Endothelial cell of umbilical vein (primary cell): ENCODE measurements around the gene ARID2. TPM values are rescaled to one million over a fixed set of nuclear protein-coding genes. Genes with fewer than 3 reads are reported as not detected.

Source experiments
- BruUV-seq: library from RNA; stranded (reverse); fragments of 400-500 nt; replicated peaks from 2 replicates; lab custom pipeline; 2021; lab: Mats Ljungman, UMichigan
- CTCF ChIA-PET: fragments of 300-600, 350-600 bp; sonication (Branson Sonifier 250); formaldehyde crosslinking; loops from one replicate; lab custom pipeline; 2021; ENCODE audit warnings: antibody characterized with exemption, inconsistent platforms; lab: Charles Lee
- POLR2A ChIA-PET: fragments of 300-600, 350-600 bp; sonication (Branson Sonifier 250); formaldehyde crosslinking; loops from one replicate; lab custom pipeline; 2021; ENCODE audit warnings: antibody characterized with exemption, inconsistent platforms; lab: Charles Lee
- DNase-seq: peaks from one replicate; pipeline ENCODE4 v3.0.0-alpha.2; 2011; ENCODE audit warnings: low read depth, low spot score
- FAIRE-seq: peaks from 2 replicates; lab custom pipeline; 2011; peaks lifted over from hg19 to GRCh38; lab: Jason Lieb, UNC
- H2AFZ ChIP-seq: 2 replicates; pipeline ENCODE4 v1.6.0; 2012; ENCODE audit warnings: low read depth, low read length, control low read depth, inconsistent platforms
- H3K27ac ChIP-seq: 2 replicates; pipeline ENCODE4 v1.5.1; 2011; ENCODE audit warnings: low read depth, mild to moderate bottlenecking, control low read depth, low read length, moderate library complexity; ENCODE audit not compliant: insufficient read depth
- H3K27me3 ChIP-seq, 2 experiments: 2 replicates each; pipeline versions ENCODE4 v1.6.0 to v1.6.1; 2011; ENCODE audit warnings: low read length in 2 of 2, mixed read lengths in 1 of 2; ENCODE audit not compliant: control insufficient read depth in 2 of 2, insufficient read depth in 2 of 2
- H3K36me3 ChIP-seq, 2 experiments: 2 replicates in 1 of 2; 3 replicates in 1 of 2; pipeline ENCODE4 v1.5.1; 2011; ENCODE audit warnings: low read length in 2 of 2, mild to moderate bottlenecking in 1 of 2, moderate library complexity in 1 of 2; ENCODE audit not compliant: control insufficient read depth in 2 of 2, insufficient read depth in 2 of 2; ENCODE audit errors: extremely low read depth in 1 of 2
- H3K4me1 ChIP-seq: 3 replicates; pipeline ENCODE4 v1.5.1; 2011; ENCODE audit warnings: mild to moderate bottlenecking, low read length; ENCODE audit not compliant: control insufficient read depth, insufficient read depth; ENCODE audit errors: extremely low read depth
- H3K4me2 ChIP-seq: 2 replicates; pipeline ENCODE4 v1.6.1; 2011; ENCODE audit warnings: low read length, control low read depth, mixed read lengths; ENCODE audit not compliant: insufficient read depth
- H3K4me3 ChIP-seq, 3 experiments: fragments of 200-600 bp in 1 of 3; sonication (generic), shearing (Covaris generic) in 1 of 3; replicated peaks in 1 of 3; 2 replicates each; pipeline ENCODE4 v1.5.1; 2011 to 2016; ENCODE audit warnings: control low read depth in 3 of 3, low read length in 3 of 3, mild to moderate bottlenecking in 2 of 3, inconsistent platforms in 1 of 3, low read depth in 1 of 3, moderate library complexity in 1 of 3; ENCODE audit not compliant: insufficient read depth in 1 of 3
- H3K79me2 ChIP-seq: 2 replicates; pipeline ENCODE4 v1.6.0; 2012; ENCODE audit warnings: low read length, inconsistent platforms; ENCODE audit not compliant: control insufficient read depth, insufficient read depth
- H3K9ac ChIP-seq: replicated peaks from 2 replicates; pipeline ENCODE3; 2011; ENCODE audit warnings: low read length, control low read depth; ENCODE audit not compliant: insufficient read depth; ENCODE audit errors: extremely low read depth
- H3K9me1 ChIP-seq: replicated peaks from 3 replicates; pipeline ENCODE4 v1.6.0; 2011; ENCODE audit warnings: mild to moderate bottlenecking, low read length; ENCODE audit not compliant: control insufficient read depth, insufficient read depth; ENCODE audit errors: extremely low read depth
- H3K9me3 ChIP-seq: replicated peaks from 2 replicates; pipeline ENCODE4 v1.5.1; 2012; ENCODE audit warnings: low read length, inconsistent platforms; ENCODE audit not compliant: control insufficient read depth, insufficient read depth
- H4K20me1 ChIP-seq: replicated peaks from 2 replicates; pipeline ENCODE3; 2011; ENCODE audit warnings: mild to moderate bottlenecking, low read length; ENCODE audit not compliant: control insufficient read depth, insufficient read depth; ENCODE audit errors: extremely low read depth
- EZH2 ChIP-seq: IDR thresholded peaks from 2 replicates; pipeline ENCODE4 v1.6.1; 2012; ENCODE audit warnings: borderline replicate concordance, low read depth, mild to moderate bottlenecking, moderate library complexity, low read length, inconsistent platforms; ENCODE audit not compliant: severe bottlenecking
- FOS ChIP-seq: IDR thresholded peaks from 2 replicates; pipeline ENCODE4 v1.6.1; 2011; ENCODE audit warnings: mild to moderate bottlenecking, low read length, moderate library complexity, borderline replicate concordance; ENCODE audit not compliant: insufficient read depth
- GATA2 ChIP-seq: IDR thresholded peaks from 2 replicates; pipeline ENCODE4 v1.7.0; 2011; ENCODE audit warnings: low read depth, mild to moderate bottlenecking, moderate library complexity, mixed read lengths, low read length; ENCODE audit not compliant: insufficient read length, insufficient read depth
- JUN ChIP-seq: IDR thresholded peaks from 2 replicates; pipeline ENCODE4 v1.6.1; 2011; ENCODE audit warnings: borderline replicate concordance, low read depth; ENCODE audit not compliant: insufficient read length, insufficient read depth
- MYC ChIP-seq: IDR thresholded peaks from one replicate; pipeline ENCODE4 v1.6.1; 2011; ENCODE audit warnings: mild to moderate bottlenecking, low read depth, low read length
- POLR2A ChIP-seq: IDR thresholded peaks from 2 replicates; pipeline ENCODE4 v1.6.1; 2012; ENCODE audit warnings: low read depth, mild to moderate bottlenecking, control low read depth, low read length
- POLR2AphosphoS5 ChIP-seq: IDR thresholded peaks from 2 replicates; pipeline ENCODE4 v1.6.1; 2012; ENCODE audit warnings: low read depth, mild to moderate bottlenecking, control low read depth, low read length, moderate library complexity; ENCODE audit not compliant: insufficient read depth
- dilution Hi-C: fragments of 300-500 bp; cut with MboI; formaldehyde crosslinking; loops from one replicate; pipeline ENCODE4 v1.15.0; 2019; ENCODE audit warnings: low sequenced_read_pairs; ENCODE audit not compliant: extremely low pct_ligation_motif_present
- intact Hi-C: fragments of 100-400 bp; cut with micrococcal nuclease; formaldehyde crosslinking; loops from one replicate; pipeline ENCODE4 v1.10.0; 2022
- polyA plus RNA-seq, 4 experiments: library from polyadenylated mRNA; depleted of rRNA in 3 of 4; stranded (reverse) in 3 of 4; unstranded in 1 of 4; fragments of >200 nt; gene quantifications; 2 replicates each; pipeline versions ENCODE4 v1.2.1 to v1.2.3, GENCODE V29; 2011 to 2012; ENCODE audit warnings: missing spikeins in 1 of 4
- total RNA-seq: library from RNA; stranded (reverse); gene quantifications from 2 replicates; pipeline ENCODE4 v1.2.3, GENCODE V29; 2021
- TF ChIP-seq, protein P1 (sequence below), 2 donors: IDR thresholded peaks; 1 replicate in 1 of 2; 2 replicates in 1 of 2; pipeline ENCODE4 v1.5.1; 2011; ENCODE audit warnings: low read length in 2 of 2, mild to moderate bottlenecking in 2 of 2, moderate library complexity in 2 of 2, control low read depth in 1 of 2, inconsistent platforms in 1 of 2, low read depth in 1 of 2; ENCODE audit not compliant: insufficient read depth in 1 of 2; ENCODE audit errors: extremely low read depth in 1 of 2
- TF ChIP-seq, protein P2 (sequence below): IDR thresholded peaks from 2 replicates; pipeline ENCODE4 v1.6.1; 2011; ENCODE audit not compliant: insufficient read depth, insufficient read length

ARID2 gene
- total and polyA plus RNA-seq, 2 donors (not counting 3 experiments of a cell fraction or from before 2014, with no cell fraction given) = 10.8 to 26.7 TPM

DNA sequence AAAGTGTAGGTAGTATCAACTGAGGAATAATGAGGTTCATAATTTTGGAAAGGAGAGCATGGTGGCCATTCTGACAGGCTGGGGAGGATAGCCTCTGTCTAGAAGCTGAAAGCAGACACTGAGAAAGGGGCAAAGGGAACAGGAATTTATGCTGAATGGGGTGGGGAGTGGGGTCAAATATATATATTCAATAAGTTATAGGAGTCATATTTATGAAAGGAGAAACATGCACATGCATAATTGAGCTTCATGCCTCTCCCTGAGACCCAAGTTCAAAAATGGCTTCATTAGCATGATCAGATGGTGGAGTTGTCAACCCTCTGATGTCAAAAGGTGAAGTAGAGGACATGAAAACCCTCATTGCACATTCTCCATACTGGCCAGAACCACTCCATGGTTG is 33.9 kb upstream of the ARID2 start:
- FAIRE-seq = no peak
- intact Hi-C loops = no loop called here
- Histone ChIP-seq H3K4me2 (no peak overlapping the region), H3K27me3 (peaks cover 0 to 5% of the 10 kb centered on the region in 2 experiments), H3K4me3 (no peak overlapping the region), H3K36me3 (no peaks in the 10 kb centered on the region), H3K9me3 (no peaks in the 10 kb centered on the region), H3K9me1 (no peaks in the 10 kb centered on the region), H3K9ac (no peak overlapping the region), H3K4me1 (no peaks in the 10 kb centered on the region), H2AFZ (no peak overlapping the region), H4K20me1 (no peaks in the 10 kb centered on the region), H3K27ac (no peak overlapping the region), H3K79me2 (no peaks in the 10 kb centered on the region)
- ChIA-PET POLR2A (no interaction called here), CTCF (interaction anchor here (0.9 to 3.8 kb wide), 2 partner anchors 21 to 152 kb away, joined by 3 to 13 read pairs; no protein-coding TSS in a partner anchor)
- TF ChIP-seq POLR2A (no peak), POLR2AphosphoS5 (no peak), EZH2 (no peak)
- dilution Hi-C loops = no loop called here
- no peak for DNase-seq
- BruUV-seq = no TSS peak

DNA sequence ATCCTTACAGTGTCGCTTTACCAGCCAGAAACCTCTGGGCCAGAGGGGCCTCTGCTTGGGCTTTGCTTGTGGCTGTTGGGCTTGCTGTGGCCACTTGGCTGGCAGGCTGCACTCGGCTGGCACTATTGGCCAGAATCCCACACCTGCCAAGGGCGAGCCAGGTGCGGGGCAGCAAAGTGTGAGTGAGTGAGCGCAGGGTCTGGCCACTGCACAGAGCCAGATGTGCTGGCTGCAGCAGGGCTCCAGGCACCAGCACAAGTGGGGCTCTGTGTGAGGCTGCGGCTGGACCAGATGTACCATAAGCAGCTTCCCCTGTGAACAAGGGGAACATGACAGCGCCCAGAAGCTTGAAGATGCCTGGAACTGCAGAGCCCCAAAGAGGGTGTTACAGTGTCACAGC is 33.5 kb upstream of the ARID2 start:
- H3K9me3 ChIP-seq = no peaks in the 10 kb centered on the region
- no peak overlapping the region for H3K27ac ChIP-seq
- H3K4me3 ChIP-seq = no peak overlapping the region
- no peak overlapping the region for H3K4me2 ChIP-seq
- no TSS peak for BruUV-seq
- H4K20me1 ChIP-seq = no peaks in the 10 kb centered on the region
- FAIRE-seq (no peak), DNase-seq (no peak)
- TF ChIP-seq GATA2 (no peak), FOS (no peak), JUN (no peak), EZH2 (no peak), POLR2AphosphoS5 (no peak), POLR2A (no peak), MYC (no peak)
- TF ChIP-seq, protein P1, sequence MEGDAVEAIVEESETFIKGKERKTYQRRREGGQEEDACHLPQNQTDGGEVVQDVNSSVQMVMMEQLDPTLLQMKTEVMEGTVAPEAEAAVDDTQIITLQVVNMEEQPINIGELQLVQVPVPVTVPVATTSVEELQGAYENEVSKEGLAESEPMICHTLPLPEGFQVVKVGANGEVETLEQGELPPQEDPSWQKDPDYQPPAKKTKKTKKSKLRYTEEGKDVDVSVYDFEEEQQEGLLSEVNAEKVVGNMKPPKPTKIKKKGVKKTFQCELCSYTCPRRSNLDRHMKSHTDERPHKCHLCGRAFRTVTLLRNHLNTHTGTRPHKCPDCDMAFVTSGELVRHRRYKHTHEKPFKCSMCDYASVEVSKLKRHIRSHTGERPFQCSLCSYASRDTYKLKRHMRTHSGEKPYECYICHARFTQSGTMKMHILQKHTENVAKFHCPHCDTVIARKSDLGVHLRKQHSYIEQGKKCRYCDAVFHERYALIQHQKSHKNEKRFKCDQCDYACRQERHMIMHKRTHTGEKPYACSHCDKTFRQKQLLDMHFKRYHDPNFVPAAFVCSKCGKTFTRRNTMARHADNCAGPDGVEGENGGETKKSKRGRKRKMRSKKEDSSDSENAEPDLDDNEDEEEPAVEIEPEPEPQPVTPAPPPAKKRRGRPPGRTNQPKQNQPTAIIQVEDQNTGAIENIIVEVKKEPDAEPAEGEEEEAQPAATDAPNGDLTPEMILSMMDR (IDR thresholded peaks at IDR 0.05; ENCODE audit: extremely low read depth in 1 of 2, insufficient read depth in 1 of 2, low read depth in 1 of 2, low read length in 2 of 2) = no peak
- TF ChIP-seq, protein P2, sequence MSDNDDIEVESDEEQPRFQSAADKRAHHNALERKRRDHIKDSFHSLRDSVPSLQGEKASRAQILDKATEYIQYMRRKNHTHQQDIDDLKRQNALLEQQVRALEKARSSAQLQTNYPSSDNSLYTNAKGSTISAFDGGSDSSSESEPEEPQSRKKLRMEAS = no peak
- peaks cover 0 to 2% of the 10 kb centered on the region in 2 experiments for H3K27me3 ChIP-seq
- no peaks in the 10 kb centered on the region for H3K4me1 ChIP-seq
- dilution Hi-C loops = no loop called here
- H3K9ac ChIP-seq = no peak overlapping the region
- CTCF ChIA-PET = interaction anchor here (3.8 kb wide), 1 partner anchor 152 kb away, joined by 13 read pairs; no protein-coding TSS in a partner anchor
- H3K9me1 ChIP-seq = no peaks in the 10 kb centered on the region
- no peaks in the 10 kb centered on the region for H3K79me2 ChIP-seq
- POLR2A ChIA-PET = no interaction called here
- no peaks in the 10 kb centered on the region for H3K36me3 ChIP-seq
- no peak overlapping the region for H2AFZ ChIP-seq
- intact Hi-C loops = no loop called here
